NCI-H1105 (cell line): ENCODE data around the gene C1orf50.
"Not testable (repeated sequence)": the region's sequence is repeated elsewhere in the genome, so short reads cannot be mapped to it uniquely, and the experiment has no call there.

Experiments
- DNase-seq: peaks from one replicate; lab custom pipeline; 2025; lab: John Stamatoyannopoulos, UW

The C1orf50 gene

GRCh38 chr1:42801832-42802473 lies 34.9 kb downstream of the C1orf50 start:
- no peak for DNase-seq

- DNase-seq: no peak
Measured at GRCh38 chr1:42806171-42806570, 39.1 kb downstream of the C1orf50 start.

GRCh38 chr1:42806593-42806992 lies 39.5 kb downstream of the C1orf50 start:
- DNase-seq: no peak

GRCh38 chr1:42807056-42807668 lies 40.1 kb downstream of the C1orf50 start:
- no peak for DNase-seq

GRCh38 chr1:42814815-42815214 lies 47.8 kb downstream of the C1orf50 start:
- DNase-seq: not testable (repeated sequence)

- peak; percentile 38 for DNase-seq
Measured at GRCh38 chr1:42815941-42816584, 49.0 kb downstream of the C1orf50 start.

GRCh38 chr1:42816585-42817439 lies 49.8 kb downstream of the C1orf50 start, which contains the start of the genes ERMAP and SVBP:
TSS of gene ERMAP (plus strand) at chr1:42817122. CDS start at chr1:42830449, 13,327 bp downstream.
TSS of gene SVBP (minus strand) at chr1:42817397. CDS start at chr1:42816544, 853 bp downstream.
- DNase-seq: peak; percentile 91

- no peak for DNase-seq
Measured at GRCh38 chr1:42817440-42817767, 50.4 kb downstream of the C1orf50 start.

- no peak for DNase-seq
Measured at GRCh38 chr1:42817976-42818375, 50.9 kb downstream of the C1orf50 start.

- DNase-seq: no peak
Measured at GRCh38 chr1:42820813-42821212, 53.8 kb downstream of the C1orf50 start.

GRCh38 chr1:42821690-42822089 lies 54.6 kb downstream of the C1orf50 start:
- no peak for DNase-seq

- no peak for DNase-seq
Measured at GRCh38 chr1:42822800-42823392, 55.8 kb downstream of the C1orf50 start.

- DNase-seq: no peak
Measured at GRCh38 chr1:42824481-42825035, 57.5 kb downstream of the C1orf50 start.

GRCh38 chr1:42825036-42825851 lies 58.2 kb downstream of the C1orf50 start:
- DNase-seq: no peak
